GM12874 (cell line): ENCODE measurements around the gene CFAP299.

ENCODE experiments used
- CTCF ChIP-seq: IDR thresholded peaks from 2 replicates; pipeline ENCODE4 v1.5.1; 2011; ENCODE audit warnings: low read depth, mild to moderate bottlenecking, control low read depth, low read length, moderate library complexity; ENCODE audit not compliant: insufficient read depth

CFAP299 gene

GRCh38 chr4:80852061-80852460 lies 516.5 kb downstream of the CFAP299 start:
- no peak for TF ChIP-seq CTCF

GRCh38 chr4:80873571-80873970 lies 538.0 kb downstream of the CFAP299 start:
- no peak for TF ChIP-seq CTCF

GRCh38 chr4:80874979-80875378 lies 539.4 kb downstream of the CFAP299 start:
- TF ChIP-seq CTCF = no peak

GRCh38 chr4:80875642-80876041 lies 540.1 kb downstream of the CFAP299 start:
- TF ChIP-seq CTCF = no peak

GRCh38 chr4:80876810-80877209 lies 541.3 kb downstream of the CFAP299 start:
- TF ChIP-seq CTCF = no peak

- TF ChIP-seq CTCF = no peak
These were observed 542.7 kb downstream of the CFAP299 start for GRCh38 chr4:80878218-80878617.

- no peak for TF ChIP-seq CTCF
These were observed 562.2 kb downstream of the CFAP299 start for GRCh38 chr4:80897537-80898303.
